ENCODE results near the gene AK1.

DNA sequence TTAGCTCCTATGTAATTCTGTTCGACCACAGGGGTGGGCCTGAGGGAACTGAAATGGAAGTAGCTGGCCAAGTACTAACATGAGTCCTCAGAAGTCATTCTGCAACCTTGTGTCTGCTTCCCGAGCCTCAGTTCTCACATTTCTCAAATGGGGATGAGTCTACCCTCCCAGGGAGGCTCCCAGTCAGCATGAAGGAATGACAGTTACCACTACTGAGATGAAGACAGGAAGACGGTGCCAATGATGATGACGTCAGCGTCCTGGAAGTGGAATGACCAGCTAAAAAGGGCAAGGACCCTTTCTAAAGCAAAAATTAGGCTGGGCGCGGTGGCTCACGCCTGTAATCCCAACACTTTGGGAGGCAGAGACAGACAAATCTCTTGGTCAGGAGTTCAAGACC, 46.3 kb upstream of the AK1 start:
- TF ChIP-seq TAF1 (IDR thresholded peaks at IDR 0.05; ENCODE audit: low read depth, low read length) = no peak
- TF ChIP-seq, protein P1, sequence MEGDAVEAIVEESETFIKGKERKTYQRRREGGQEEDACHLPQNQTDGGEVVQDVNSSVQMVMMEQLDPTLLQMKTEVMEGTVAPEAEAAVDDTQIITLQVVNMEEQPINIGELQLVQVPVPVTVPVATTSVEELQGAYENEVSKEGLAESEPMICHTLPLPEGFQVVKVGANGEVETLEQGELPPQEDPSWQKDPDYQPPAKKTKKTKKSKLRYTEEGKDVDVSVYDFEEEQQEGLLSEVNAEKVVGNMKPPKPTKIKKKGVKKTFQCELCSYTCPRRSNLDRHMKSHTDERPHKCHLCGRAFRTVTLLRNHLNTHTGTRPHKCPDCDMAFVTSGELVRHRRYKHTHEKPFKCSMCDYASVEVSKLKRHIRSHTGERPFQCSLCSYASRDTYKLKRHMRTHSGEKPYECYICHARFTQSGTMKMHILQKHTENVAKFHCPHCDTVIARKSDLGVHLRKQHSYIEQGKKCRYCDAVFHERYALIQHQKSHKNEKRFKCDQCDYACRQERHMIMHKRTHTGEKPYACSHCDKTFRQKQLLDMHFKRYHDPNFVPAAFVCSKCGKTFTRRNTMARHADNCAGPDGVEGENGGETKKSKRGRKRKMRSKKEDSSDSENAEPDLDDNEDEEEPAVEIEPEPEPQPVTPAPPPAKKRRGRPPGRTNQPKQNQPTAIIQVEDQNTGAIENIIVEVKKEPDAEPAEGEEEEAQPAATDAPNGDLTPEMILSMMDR (IDR thresholded peaks at IDR 0.05; ENCODE audit: control extremely low read depth in 1 of 3, insufficient read depth in 1 of 3, low read depth in 1 of 3, low read length in 3 of 3) = no peak
- TF ChIP-seq CBX5 (IDR thresholded peaks at IDR 0.05; ENCODE audit: low read depth, low read length) = no peak
- TF ChIP-seq MAX (IDR thresholded peaks at IDR 0.05) = no peak
- no peak for TF ChIP-seq ZNF274 (IDR thresholded peaks at IDR 0.05; ENCODE audit: borderline replicate concordance, extremely low read depth, low read length)
- TF ChIP-seq RFX5 (IDR thresholded peaks at IDR 0.05; ENCODE audit: borderline replicate concordance, low read depth, low read length) = no peak

All from H1 (cell line).